Measurements from ENCODE around the gene SLC39A11.

GRCh38 chr17:72970246-72970645 lies 122.2 kb downstream of the SLC39A11 start:
- TF ChIP-seq CTCF (IDR thresholded peaks at IDR 0.05; ENCODE audit: low read depth, low read length) = no peak
- no peak for TF ChIP-seq EZH2phosphoT487 (IDR thresholded peaks at IDR 0.05; ENCODE audit: low read depth)

Data from OCI-LY3 (cell line).